Measurements from ENCODE around the gene CENPW. TPM values are rescaled to one million over a fixed set of nuclear protein-coding genes. Genes with fewer than 3 reads are reported as not detected.

Gene CENPW
- total RNA-seq, 1 donor from 2014 or later = 1.2 TPM

- no peaks in the 10 kb centered on the region for H3K4me1 ChIP-seq
- no peaks in the 10 kb centered on the region for H3K9me3 ChIP-seq (replicated peaks)
- no peak overlapping the region for H3K27ac ChIP-seq (replicated peaks)
- H3K27me3 ChIP-seq (ENCODE audit: low read depth) = no peaks in the 10 kb centered on the region
- no peak for DNase-seq
- H3K4me3 ChIP-seq = no peak overlapping the region
- TF ChIP-seq, protein P1, sequence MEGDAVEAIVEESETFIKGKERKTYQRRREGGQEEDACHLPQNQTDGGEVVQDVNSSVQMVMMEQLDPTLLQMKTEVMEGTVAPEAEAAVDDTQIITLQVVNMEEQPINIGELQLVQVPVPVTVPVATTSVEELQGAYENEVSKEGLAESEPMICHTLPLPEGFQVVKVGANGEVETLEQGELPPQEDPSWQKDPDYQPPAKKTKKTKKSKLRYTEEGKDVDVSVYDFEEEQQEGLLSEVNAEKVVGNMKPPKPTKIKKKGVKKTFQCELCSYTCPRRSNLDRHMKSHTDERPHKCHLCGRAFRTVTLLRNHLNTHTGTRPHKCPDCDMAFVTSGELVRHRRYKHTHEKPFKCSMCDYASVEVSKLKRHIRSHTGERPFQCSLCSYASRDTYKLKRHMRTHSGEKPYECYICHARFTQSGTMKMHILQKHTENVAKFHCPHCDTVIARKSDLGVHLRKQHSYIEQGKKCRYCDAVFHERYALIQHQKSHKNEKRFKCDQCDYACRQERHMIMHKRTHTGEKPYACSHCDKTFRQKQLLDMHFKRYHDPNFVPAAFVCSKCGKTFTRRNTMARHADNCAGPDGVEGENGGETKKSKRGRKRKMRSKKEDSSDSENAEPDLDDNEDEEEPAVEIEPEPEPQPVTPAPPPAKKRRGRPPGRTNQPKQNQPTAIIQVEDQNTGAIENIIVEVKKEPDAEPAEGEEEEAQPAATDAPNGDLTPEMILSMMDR (IDR thresholded peaks at IDR 0.05; ENCODE audit: borderline replicate concordance) = no peak
- H3K36me3 ChIP-seq = no peaks in the 10 kb centered on the region
- intact Hi-C loops (cut with micrococcal nuclease) = no loop called here
Measured at GRCh38 chr6:126307849-126308248, 32.1 kb upstream of the CENPW start.

GRCh38 chr6:126308362-126308761, 31.6 kb upstream of the CENPW start:
- Histone ChIP-seq H3K4me1 (no peaks in the 10 kb centered on the region), H3K27ac (replicated peaks) (no peak overlapping the region), H3K27me3 (ENCODE audit: low read depth) (no peaks in the 10 kb centered on the region), H3K36me3 (no peaks in the 10 kb centered on the region), H3K4me3 (no peak overlapping the region), H3K9me3 (replicated peaks) (no peaks in the 10 kb centered on the region)
- DNase-seq = no peak
- intact Hi-C loops (cut with micrococcal nuclease) = no loop called here
- TF ChIP-seq, protein P1 (IDR thresholded peaks at IDR 0.05; ENCODE audit: borderline replicate concordance) = no peak

- no peaks in the 10 kb centered on the region for H3K4me1 ChIP-seq
- no peak for DNase-seq
- intact Hi-C loops (cut with micrococcal nuclease) = no loop called here
- TF ChIP-seq, protein P1 (IDR thresholded peaks at IDR 0.05; ENCODE audit: borderline replicate concordance) = no peak
- no peaks in the 10 kb centered on the region for H3K9me3 ChIP-seq (replicated peaks)
- H3K27ac ChIP-seq (replicated peaks) = no peak overlapping the region
- H3K36me3 ChIP-seq = no peaks in the 10 kb centered on the region
- H3K4me3 ChIP-seq = no peak overlapping the region
- no peaks in the 10 kb centered on the region for H3K27me3 ChIP-seq (ENCODE audit: low read depth)
Measured at GRCh38 chr6:126312013-126312665, 27.8 kb upstream of the CENPW start.

DNA sequence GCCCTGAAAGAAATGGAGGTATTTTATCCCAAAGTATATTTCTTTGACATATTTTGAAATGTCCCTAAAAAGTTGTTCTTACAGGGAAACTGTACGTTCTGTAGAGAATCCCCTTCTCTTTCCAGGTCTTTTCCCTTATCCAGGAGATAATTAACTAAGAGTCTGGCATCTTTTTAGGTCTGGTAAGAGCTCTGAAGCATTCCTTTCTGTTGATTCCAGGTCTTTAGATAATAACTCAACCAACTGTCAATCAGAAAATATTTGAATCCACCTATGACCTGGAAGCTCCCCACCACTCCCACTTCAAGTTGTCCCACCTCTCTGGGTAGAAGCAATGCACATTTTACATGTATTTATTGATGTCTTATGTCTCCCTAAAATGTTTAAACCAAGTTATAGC, 26.0 kb upstream of the CENPW start:
- intact Hi-C loops (cut with micrococcal nuclease) = no loop called here
- no peak overlapping the region for H3K4me3 ChIP-seq
- DNase-seq = no peak
- H3K36me3 ChIP-seq = no peaks in the 10 kb centered on the region
- H3K9me3 ChIP-seq (replicated peaks) = no peaks in the 10 kb centered on the region
- TF ChIP-seq, protein P1 (IDR thresholded peaks at IDR 0.05; ENCODE audit: borderline replicate concordance) = no peak
- no peaks in the 10 kb centered on the region for H3K27me3 ChIP-seq (ENCODE audit: low read depth)
- no peak overlapping the region for H3K27ac ChIP-seq (replicated peaks)
- no peaks in the 10 kb centered on the region for H3K4me1 ChIP-seq

DNA sequence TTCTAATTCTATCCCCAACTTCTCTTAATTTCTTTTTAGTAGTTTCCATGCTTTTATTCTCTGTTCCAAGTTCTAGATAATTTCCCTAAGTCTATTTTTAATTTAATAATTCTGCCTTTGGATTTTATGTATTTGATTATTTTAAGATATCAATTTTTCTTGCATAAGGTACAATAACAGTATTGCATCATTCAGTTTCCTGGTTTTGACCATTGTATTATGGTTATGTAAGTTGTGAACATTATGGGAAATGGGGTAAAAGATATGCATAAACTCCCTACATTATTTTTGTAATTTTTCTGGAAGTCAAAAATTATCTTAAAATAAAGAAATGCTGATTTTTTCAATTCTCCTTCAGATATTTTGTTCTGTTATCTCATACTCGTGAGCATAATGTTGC, 21.1 kb upstream of the CENPW start:
- H3K9me3 ChIP-seq (replicated peaks) = no peaks in the 10 kb centered on the region
- no peaks in the 10 kb centered on the region for H3K36me3 ChIP-seq
- DNase-seq = no peak
- H3K27me3 ChIP-seq (ENCODE audit: low read depth) = no peaks in the 10 kb centered on the region
- intact Hi-C loops (cut with micrococcal nuclease) = no loop called here
- H3K27ac ChIP-seq (replicated peaks) = no peak overlapping the region
- H3K4me3 ChIP-seq = no peak overlapping the region
- H3K4me1 ChIP-seq = no peaks in the 10 kb centered on the region
- TF ChIP-seq, protein P1 (IDR thresholded peaks at IDR 0.05; ENCODE audit: borderline replicate concordance) = no peak
